Panc1 (cell line): ENCODE data around the gene ACSM5. TPM values are rescaled to one million over a fixed set of nuclear protein-coding genes. Genes with fewer than 3 reads are reported as not detected.

Source experiments
- ATAC-seq: fragments of 200-7000 bp; cut with Tn5 transposase; 2 replicates; pipeline ENCODE4 v1.9.1; 2020; ENCODE audit warnings: mild to moderate bottlenecking, moderate library complexity
- BruUV-seq: library from RNA; stranded (reverse); fragments of 400-500 nt; replicated peaks from 2 replicates; lab custom pipeline; 2021; lab: Mats Ljungman, UMichigan
- CTCF ChIA-PET: fragments of 300-600 bp; sonication (Branson Sonifier 250); formaldehyde crosslinking; loops from one replicate; lab custom pipeline; 2022; ENCODE audit warnings: antibody characterized with exemption; lab: Charles Lee
- POLR2A ChIA-PET: fragments of 300-600 bp; sonication (Branson Sonifier 250); formaldehyde crosslinking; loops from one replicate; lab custom pipeline; 2022; ENCODE audit warnings: antibody characterized with exemption; lab: Charles Lee
- DNase-seq: peaks from one replicate; pipeline ENCODE4 v3.0.0-alpha.2; 2010; ENCODE audit warnings: low read depth, low spot score
- H3K27ac ChIP-seq: 2 replicates; pipeline ENCODE4 v1.5.1; 2011; ENCODE audit warnings: mild to moderate bottlenecking, low read length, inconsistent platforms
- H3K27me3 ChIP-seq: fragments of 200-500 bp; sonication (Bioruptor generic); 2 replicates; pipeline ENCODE4 v1.6.0; 2014; ENCODE audit warnings: low read length, inconsistent platforms; ENCODE audit not compliant: control insufficient read depth, insufficient read depth
- H3K36me3 ChIP-seq: fragments of 200-500 bp; sonication (Bioruptor generic); 2 replicates; pipeline ENCODE4 v1.5.1; 2014; ENCODE audit warnings: inconsistent platforms, mild to moderate bottlenecking, low read length, moderate library complexity; ENCODE audit not compliant: control insufficient read depth, insufficient read depth
- H3K4me1 ChIP-seq: 2 replicates; pipeline ENCODE4 v1.5.1; 2011; ENCODE audit warnings: inconsistent platforms, mild to moderate bottlenecking, low read length, moderate library complexity; ENCODE audit not compliant: control insufficient read depth, insufficient read depth
- H3K4me3 ChIP-seq, 2 experiments: 2 replicates each; pipeline ENCODE4 v1.5.1; 2011 to 2012; ENCODE audit warnings: low read depth in 2 of 2, low read length in 2 of 2, mild to moderate bottlenecking in 2 of 2, inconsistent platforms in 1 of 2, moderate library complexity in 1 of 2
- H3K9me3 ChIP-seq: fragments of 200-500 bp; sonication (Bioruptor generic); 2 replicates; pipeline ENCODE4 v1.5.1; 2014; ENCODE audit warnings: low read depth, mild to moderate bottlenecking, inconsistent platforms, low read length, moderate library complexity; ENCODE audit not compliant: control insufficient read depth, insufficient read depth
- CTCF ChIP-seq: fragments of 450-650 bp; IDR thresholded peaks from 2 replicates; pipeline ENCODE4 v1.5.1; 2017; ENCODE audit warnings: mild to moderate bottlenecking
- POLR2AphosphoS5 ChIP-seq: IDR thresholded peaks from 2 replicates; pipeline ENCODE4 v1.6.1; 2012; ENCODE audit warnings: mild to moderate bottlenecking, low read depth, low read length, moderate library complexity
- REST ChIP-seq, 2 experiments: IDR thresholded peaks; 2 replicates each; pipeline ENCODE4 v1.6.1; 2011 to 2012; ENCODE audit warnings: low read depth in 2 of 2, control low read depth in 1 of 2, low read length in 1 of 2, mild to moderate bottlenecking in 1 of 2, moderate library complexity in 1 of 2; ENCODE audit not compliant: insufficient read depth in 1 of 2
- SIN3A ChIP-seq: IDR thresholded peaks from 2 replicates; pipeline ENCODE4 v1.6.1; 2012; ENCODE audit warnings: low read depth, mild to moderate bottlenecking, low read length, moderate library complexity, borderline replicate concordance; ENCODE audit not compliant: insufficient read depth
- TCF7L2 ChIP-seq: IDR thresholded peaks from 2 replicates; pipeline ENCODE4 v1.6.1; 2011; ENCODE audit warnings: mild to moderate bottlenecking, low read depth, low read length, inconsistent platforms
- in situ Hi-C: cut with HindIII; loops from 2 replicates; pipeline ENCODE4 v1.10.0; 2016; ENCODE audit warnings: low sequenced_read_pairs, low pct_unique_long_range_greater_than_20kb
- intact Hi-C: fragments of 100-400 bp; cut with micrococcal nuclease; formaldehyde crosslinking; loops from one replicate; pipeline ENCODE4 v1.10.0; 2022; ENCODE audit not compliant: unreplicated experiment
- total RNA-seq: library from RNA; stranded (reverse); gene quantifications from one replicate; pipeline ENCODE4 v1.2.1, GENCODE V29; 2021; ENCODE audit not compliant: unreplicated experiment

Gene ACSM5
- total RNA-seq, 1 experiment from 2014 or later, result 0.21 TPM

GRCh38 chr16:20380782-20381181 is 28.6 kb upstream of the ACSM5 start:
- in situ Hi-C loops, result no loop called here

More at GRCh38 chr16:20380782-20381181, 28.6 kb upstream of the ACSM5 start:
- intact Hi-C loops, result loop anchor here (5.0 kb wide), 1 partner anchor 398 kb away; no protein-coding TSS in a partner anchor
- Histone ChIP-seq H3K9me3 (no peaks in the 10 kb centered on the region), H3K36me3 (no peaks in the 10 kb centered on the region), H3K27me3 (0 out of 2 replicates have a peak, but pooled peaks cover 2% of the 10 kb centered on the region), H3K27ac (no peak overlapping the region), H3K4me1 (no peaks in the 10 kb centered on the region), H3K4me3 (no peak overlapping the region)
- CTCF ChIA-PET, result interaction anchor here (1.5 kb wide), 1 partner anchor 473 kb away, joined by 6 read pairs; no protein-coding TSS in a partner anchor
- DNase-seq (no peak), ATAC-seq (no peak)
- POLR2A ChIA-PET, result interaction anchor here (0.6 kb wide), 1 partner anchor 68 kb away, joined by 4 read pairs; no protein-coding TSS in a partner anchor
- no peak for TF ChIP-seq POLR2AphosphoS5
- TF ChIP-seq SIN3A, result no peak
- no peak for TF ChIP-seq TCF7L2
- no peak for TF ChIP-seq CTCF
- no peak for TF ChIP-seq REST (IDR thresholded peaks at IDR 0.05; ENCODE audit: insufficient read depth in 1 of 2, low read depth in 2 of 2, low read length in 1 of 2)
- no TSS peak for BruUV-seq
